HG03439 (cell line): ENCODE results near the gene ADORA2B.

Source experiments
- ATAC-seq: cut with Tn5 transposase; IDR thresholded peaks from one replicate; pipeline ENCODE4 v1.9.1; 2021; ENCODE audit warnings: mild to moderate bottlenecking, moderate library complexity; ENCODE audit not compliant: unreplicated experiment

Gene ADORA2B

GRCh38 chr17:15952916-15953790 is 8.2 kb downstream of the ADORA2B start:
- no peak for ATAC-seq

GRCh38 chr17:15954222-15954621 is 9.3 kb downstream of the ADORA2B start:
- ATAC-seq: no peak

GRCh38 chr17:15955793-15956541 is 11.0 kb downstream of the ADORA2B start:
- no peak for ATAC-seq

- no peak for ATAC-seq
Measured at GRCh38 chr17:15957206-15957605, 12.3 kb downstream of the ADORA2B start.

GRCh38 chr17:15957608-15958307 is 12.8 kb downstream of the ADORA2B start:
- ATAC-seq: no peak

- no peak for ATAC-seq
Measured at GRCh38 chr17:15958484-15958854, 13.5 kb downstream of the ADORA2B start.

- ATAC-seq: no peak
Measured at GRCh38 chr17:15963670-15964110, 18.8 kb downstream of the ADORA2B start.

GRCh38 chr17:15965528-15965927 is 20.6 kb downstream of the ADORA2B start:
- ATAC-seq: no peak

GRCh38 chr17:15966183-15966878 is 21.4 kb downstream of the ADORA2B start:
- no peak for ATAC-seq

GRCh38 chr17:15966879-15967248 is 21.9 kb downstream of the ADORA2B start:
- ATAC-seq: no peak

GRCh38 chr17:15967706-15968399 is 22.9 kb downstream of the ADORA2B start:
- no peak for ATAC-seq

GRCh38 chr17:15969463-15969862 is 24.5 kb downstream of the ADORA2B start:
- ATAC-seq: no peak

GRCh38 chr17:15970500-15970899 is 25.6 kb downstream of the ADORA2B start:
- ATAC-seq: no peak

GRCh38 chr17:15971098-15971678 is 26.3 kb downstream of the ADORA2B start:
- ATAC-seq: no peak

GRCh38 chr17:15971882-15972281 is 27.0 kb downstream of the ADORA2B start:
- no peak for ATAC-seq

GRCh38 chr17:15972497-15972951 is 27.6 kb downstream of the ADORA2B start:
- no peak for ATAC-seq

GRCh38 chr17:15973016-15973415 is 28.1 kb downstream of the ADORA2B start:
- ATAC-seq: no peak

- ATAC-seq: no peak
Measured at GRCh38 chr17:15973834-15974233, 28.9 kb downstream of the ADORA2B start.

- no peak for ATAC-seq
Measured at GRCh38 chr17:15977894-15978293, 33.0 kb downstream of the ADORA2B start.

- no peak for ATAC-seq
Measured at GRCh38 chr17:15978606-15979005, 33.7 kb downstream of the ADORA2B start.
